Measurements from ENCODE around the gene SPEF2.

SPEF2 gene

GRCh38 chr5:35816881-35817521 is 199.3 kb downstream of the SPEF2 start:
- TF ChIP-seq CTCF (IDR thresholded peaks at IDR 0.05; ENCODE audit: extremely low read depth, missing control alignments) = no peak
- DNase-seq (ENCODE audit: low spot score) = no peak

GRCh38 chr5:35819026-35819425 is 201.4 kb downstream of the SPEF2 start:
- no peak for TF ChIP-seq CTCF (IDR thresholded peaks at IDR 0.05; ENCODE audit: extremely low read depth, missing control alignments)

GRCh38 chr5:35819668-35820067 is 202.0 kb downstream of the SPEF2 start:
- DNase-seq (ENCODE audit: low spot score) = no peak
- no peak for TF ChIP-seq CTCF (IDR thresholded peaks at IDR 0.05; ENCODE audit: extremely low read depth, missing control alignments)

More at GRCh38 chr5:35819026-35819425, 201.4 kb downstream of the SPEF2 start:
- DNase-seq (ENCODE audit: low spot score) = no peak

GRCh38 chr5:35820735-35821134 is 203.1 kb downstream of the SPEF2 start:
- TF ChIP-seq CTCF (IDR thresholded peaks at IDR 0.05; ENCODE audit: extremely low read depth, missing control alignments) = no peak
- no peak for DNase-seq (ENCODE audit: low spot score)

- no peak for DNase-seq (ENCODE audit: low spot score)
- no peak for TF ChIP-seq CTCF (IDR thresholded peaks at IDR 0.05; ENCODE audit: extremely low read depth, missing control alignments)
Observed at GRCh38 chr5:35821513-35821912, 203.8 kb downstream of the SPEF2 start.

- DNase-seq (ENCODE audit: low spot score) = no peak
- TF ChIP-seq CTCF (IDR thresholded peaks at IDR 0.05; ENCODE audit: extremely low read depth, missing control alignments) = no peak
Observed at GRCh38 chr5:35822511-35822910, 204.8 kb downstream of the SPEF2 start.

GRCh38 chr5:35823347-35824098 is 205.9 kb downstream of the SPEF2 start:
- no peak for TF ChIP-seq CTCF (IDR thresholded peaks at IDR 0.05; ENCODE audit: extremely low read depth, missing control alignments)
- DNase-seq (ENCODE audit: low spot score) = no peak

All from GM20000 (cell line).